AG09309 (cell line): Measurements from ENCODE around the gene RUNX2.

Source experiments
- DNase-seq: peaks from one replicate; pipeline ENCODE4 v3.0.0-alpha.2; 2010; ENCODE audit warnings: low read depth
- H3K4me3 ChIP-seq: 2 replicates; pipeline ENCODE4 v1.5.1; 2011; ENCODE audit warnings: mild to moderate bottlenecking, low read depth, low read length, moderate library complexity; ENCODE audit not compliant: control insufficient read depth
- CTCF ChIP-seq: IDR thresholded peaks from 2 replicates; pipeline ENCODE4 v1.5.1; 2011; ENCODE audit warnings: mild to moderate bottlenecking, low read depth, low read length, inconsistent platforms; ENCODE audit not compliant: insufficient read depth, control insufficient read depth; ENCODE audit errors: missing control alignments

RUNX2 gene

GRCh38 chr6:45314146-45314545 is 14.0 kb upstream of the RUNX2 start:
- no peak for DNase-seq
- no peak overlapping the region for H3K4me3 ChIP-seq
- TF ChIP-seq CTCF = no peak

GRCh38 chr6:45320349-45320748 is 7.8 kb upstream of the RUNX2 start:
- TF ChIP-seq CTCF = no peak
- DNase-seq = no peak
- no peak overlapping the region for H3K4me3 ChIP-seq

- TF ChIP-seq CTCF = no peak
- H3K4me3 ChIP-seq = no peak overlapping the region
- DNase-seq = no peak
Observed at GRCh38 chr6:45323656-45324224, 4.4 kb upstream of the RUNX2 start.

- no peak overlapping the region for H3K4me3 ChIP-seq
- no peak for TF ChIP-seq CTCF
- no peak for DNase-seq
Observed at GRCh38 chr6:45326698-45327417, 1.3 kb upstream of the RUNX2 start.

GRCh38 chr6:45328523-45328922 is 393 bp downstream of the RUNX2 start:
- H3K4me3 ChIP-seq = no peak overlapping the region
- no peak for DNase-seq
- no peak for TF ChIP-seq CTCF

GRCh38 chr6:45344900-45345299 is 16.8 kb downstream of the RUNX2 start:
- no peak overlapping the region for H3K4me3 ChIP-seq
- TF ChIP-seq CTCF = no peak
- DNase-seq = no peak

GRCh38 chr6:45350186-45350710 is 22.1 kb downstream of the RUNX2 start:
- H3K4me3 ChIP-seq = no peak overlapping the region
- no peak for DNase-seq
- TF ChIP-seq CTCF = no peak
